Measurements from ENCODE around the gene TCF23.
"Not testable (repeated sequence)": the region's sequence is repeated elsewhere in the genome, so short reads cannot be mapped to it uniquely, and the experiment has no call there.

The TCF23 gene

DNA sequence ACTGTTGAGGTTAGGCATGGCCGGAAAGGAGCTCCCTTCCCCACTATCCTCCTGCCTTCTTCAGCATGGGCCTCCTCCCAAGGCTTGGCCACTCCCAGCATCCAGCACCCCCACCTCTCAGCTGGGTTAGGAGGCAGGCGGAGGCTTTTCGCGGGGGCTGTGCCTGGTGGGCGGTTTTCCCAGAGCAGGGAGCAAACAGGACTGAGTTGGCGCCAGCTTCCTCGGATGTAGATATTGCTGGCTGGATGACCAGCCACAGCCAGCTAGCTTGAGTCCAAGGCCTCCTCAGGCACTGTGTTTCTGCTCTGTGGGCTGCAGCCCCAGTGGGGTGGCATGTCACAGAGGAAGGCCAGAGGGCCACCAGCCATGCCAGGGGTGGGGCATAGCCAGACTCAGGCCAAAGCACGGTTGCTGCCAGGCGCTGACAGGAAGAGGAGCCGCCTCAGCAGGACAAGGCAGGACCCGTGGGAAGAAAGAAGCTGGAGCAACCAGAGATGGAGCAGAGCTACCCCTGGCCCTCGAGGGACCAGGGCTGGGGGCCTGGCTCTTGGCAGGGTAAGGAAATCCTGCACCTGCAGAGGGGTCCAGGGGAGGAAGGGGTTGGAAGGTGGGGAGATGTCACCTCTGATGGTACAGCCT, at the start of gene TCF23:
TSS of gene TCF23 (plus strand) at position 204 of the 639 bp plus-strand sequence. CDS start at position 334, 130 bp downstream.
- no peak for DNase-seq (ENCODE audit: low read depth in 2 of 2)

DNA sequence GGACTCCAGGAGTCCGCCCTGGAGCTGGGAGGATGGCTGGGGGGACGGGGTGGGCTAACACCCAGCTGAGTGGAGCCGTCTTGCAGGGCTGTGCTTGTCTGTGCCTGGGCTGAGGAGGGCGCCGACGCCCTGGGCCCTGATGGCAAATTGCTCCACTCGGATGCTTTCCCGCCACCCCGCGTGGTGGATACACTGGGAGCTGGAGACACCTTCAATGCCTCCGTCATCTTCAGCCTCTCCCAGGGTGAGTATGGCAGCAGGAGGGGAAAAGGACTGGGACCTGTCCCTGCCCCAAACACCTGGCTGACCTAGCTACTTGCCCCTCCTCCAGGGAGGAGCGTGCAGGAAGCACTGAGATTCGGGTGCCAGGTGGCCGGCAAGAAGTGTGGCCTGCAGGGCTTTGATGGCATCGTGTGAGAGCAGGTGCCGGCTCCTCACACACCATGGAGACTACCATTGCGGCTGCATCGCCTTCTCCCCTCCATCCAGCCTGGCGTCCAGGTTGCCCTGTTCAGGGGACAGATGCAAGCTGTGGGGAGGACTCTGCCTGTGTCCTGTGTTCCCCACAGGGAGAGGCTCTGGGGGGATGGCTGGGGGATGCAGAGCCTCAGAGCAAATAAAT, 49.4 kb upstream of the TCF23 start:
- DNase-seq (ENCODE audit: low read depth in 2 of 2) = no peak

DNA sequence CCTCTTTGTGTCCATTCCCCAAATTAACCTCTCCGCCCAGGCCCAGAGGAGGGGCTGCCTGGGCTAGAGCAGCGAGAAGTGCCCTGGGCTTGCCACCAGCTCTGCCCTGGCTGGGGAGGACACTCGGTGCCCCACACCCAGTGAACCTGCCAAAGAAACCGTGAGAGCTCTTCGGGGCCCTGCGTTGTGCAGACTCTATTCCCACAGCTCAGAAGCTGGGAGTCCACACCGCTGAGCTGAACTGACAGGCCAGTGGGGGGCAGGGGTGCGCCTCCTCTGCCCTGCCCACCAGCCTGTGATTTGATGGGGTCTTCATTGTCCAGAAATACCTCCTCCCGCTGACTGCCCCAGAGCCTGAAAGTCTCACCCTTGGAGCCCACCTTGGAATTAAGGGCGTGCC, 48.8 kb upstream of the TCF23 start:
- no peak for DNase-seq (ENCODE audit: low read depth in 2 of 2)

DNA sequence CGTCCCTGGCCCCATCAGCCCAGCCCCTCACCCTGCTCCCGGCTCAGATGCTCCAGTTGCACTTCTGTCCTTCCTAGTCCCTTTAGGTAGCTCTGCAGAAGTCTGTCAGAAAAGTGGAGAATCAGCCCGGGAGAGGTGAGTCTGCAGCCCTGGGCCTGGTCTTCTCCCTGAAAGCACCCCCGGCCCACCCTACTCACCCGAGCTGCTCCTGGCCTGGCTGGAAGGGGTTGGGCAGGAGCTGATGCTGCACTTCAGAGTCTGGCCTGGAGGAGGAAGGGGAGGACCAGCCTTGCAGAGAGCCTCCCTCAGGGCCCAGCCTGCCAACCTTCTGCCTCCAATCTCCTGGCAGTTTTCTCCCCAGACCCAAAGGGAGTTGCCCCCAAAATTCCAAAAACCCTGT, 46.5 kb upstream of the TCF23 start:
- DNase-seq (ENCODE audit: low read depth in 2 of 2) = no peak

DNA sequence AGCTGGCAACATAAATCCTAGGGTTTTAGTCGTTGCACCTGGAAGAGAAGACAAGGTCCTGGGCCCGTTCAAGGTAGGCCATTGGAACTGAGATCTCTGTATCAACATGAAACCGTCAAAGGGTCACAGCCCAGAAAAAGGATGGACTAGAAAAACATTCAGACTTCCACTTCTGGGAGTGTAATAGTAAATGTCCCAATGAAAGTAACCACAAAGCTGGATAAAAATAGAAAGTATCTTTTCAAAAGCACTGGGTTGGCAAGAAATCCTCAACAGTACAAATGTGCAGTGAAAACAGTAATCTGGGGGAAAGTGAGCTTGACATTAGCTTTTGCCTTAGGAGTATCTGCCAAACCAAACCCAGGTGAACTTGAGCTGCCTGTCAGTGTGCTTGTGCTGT, 42.8 kb upstream of the TCF23 start:
- no peak for DNase-seq (ENCODE audit: low read depth in 2 of 2)

DNA sequence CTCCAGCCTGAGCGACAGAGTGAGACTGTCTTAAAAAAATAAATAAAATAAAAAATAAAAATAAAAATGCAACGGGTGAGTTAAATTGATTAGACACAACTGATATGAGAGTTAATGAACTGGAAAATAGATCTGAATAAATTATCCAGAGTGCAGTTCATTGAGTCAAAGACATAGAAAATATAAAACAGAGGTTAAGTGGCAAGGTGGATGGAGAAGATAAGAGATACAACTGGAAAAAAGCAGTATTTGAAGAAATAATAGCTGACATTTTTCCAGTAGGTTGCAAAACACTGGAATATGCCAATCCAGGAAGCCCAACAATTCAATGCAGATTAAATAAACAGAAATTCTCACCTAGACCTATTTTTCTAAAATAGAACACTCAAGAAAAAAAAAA, 40.6 kb upstream of the TCF23 start:
- no peak for DNase-seq (ENCODE audit: low read depth in 2 of 2)

DNA sequence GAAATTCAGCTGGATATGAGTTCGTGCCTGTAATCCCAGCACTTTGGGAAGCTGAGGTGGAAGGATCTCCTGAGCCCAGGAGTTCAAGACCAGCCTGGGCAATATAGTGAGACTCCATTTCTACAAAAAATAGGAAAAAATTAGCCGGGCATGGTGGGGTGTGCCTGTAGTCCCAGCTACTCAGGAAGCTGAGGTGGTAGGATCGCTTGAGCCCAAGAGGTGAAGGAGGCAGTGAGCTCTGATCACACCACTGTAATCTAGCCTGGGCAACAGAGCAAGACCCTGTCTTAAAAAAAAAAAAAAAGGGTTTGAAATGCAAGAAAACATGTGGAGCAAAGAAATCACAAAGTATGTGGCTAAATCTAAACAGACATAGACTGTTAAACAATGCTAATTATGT, 39.7 kb upstream of the TCF23 start:
- DNase-seq (ENCODE audit: low read depth in 2 of 2) = no peak

DNA sequence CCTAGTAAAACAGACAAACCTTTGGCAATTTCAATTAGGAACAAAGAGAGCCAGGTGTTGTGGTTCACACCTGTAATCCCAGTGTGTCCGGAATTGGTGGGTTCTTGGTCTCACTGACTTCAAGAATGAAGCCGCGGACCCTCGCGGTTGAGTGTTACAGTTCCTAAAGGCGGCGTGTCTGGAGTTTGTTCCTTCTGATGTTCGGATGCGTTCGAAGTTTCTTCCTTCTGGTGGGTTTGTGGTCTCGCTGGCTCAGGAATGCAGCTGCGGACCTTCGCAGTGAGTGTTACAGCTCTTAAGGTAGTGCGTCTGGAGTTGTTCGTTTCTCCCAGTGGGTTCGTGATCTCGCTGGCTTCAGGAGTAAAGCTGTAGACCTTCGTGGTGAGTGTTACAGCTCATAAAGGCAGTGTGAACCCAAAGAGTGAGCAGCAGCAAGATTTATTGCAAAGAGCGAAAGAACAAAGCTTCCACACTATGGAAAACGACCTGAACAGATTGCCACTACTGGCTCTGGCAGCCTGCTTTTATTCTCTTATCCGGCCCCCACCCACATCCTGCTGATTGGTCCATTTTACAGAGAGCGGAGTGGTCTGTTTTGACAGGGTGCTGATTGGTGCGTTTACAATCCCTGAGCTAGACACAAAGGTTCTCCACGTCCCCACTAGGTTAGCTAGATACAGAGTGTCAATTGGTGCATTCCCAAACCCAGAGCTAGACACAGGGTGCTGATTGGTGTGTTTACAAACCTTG, 38.0 kb upstream of the TCF23 start:
- not testable (repeated sequence) for DNase-seq (ENCODE audit: low read depth in 2 of 2)

DNA sequence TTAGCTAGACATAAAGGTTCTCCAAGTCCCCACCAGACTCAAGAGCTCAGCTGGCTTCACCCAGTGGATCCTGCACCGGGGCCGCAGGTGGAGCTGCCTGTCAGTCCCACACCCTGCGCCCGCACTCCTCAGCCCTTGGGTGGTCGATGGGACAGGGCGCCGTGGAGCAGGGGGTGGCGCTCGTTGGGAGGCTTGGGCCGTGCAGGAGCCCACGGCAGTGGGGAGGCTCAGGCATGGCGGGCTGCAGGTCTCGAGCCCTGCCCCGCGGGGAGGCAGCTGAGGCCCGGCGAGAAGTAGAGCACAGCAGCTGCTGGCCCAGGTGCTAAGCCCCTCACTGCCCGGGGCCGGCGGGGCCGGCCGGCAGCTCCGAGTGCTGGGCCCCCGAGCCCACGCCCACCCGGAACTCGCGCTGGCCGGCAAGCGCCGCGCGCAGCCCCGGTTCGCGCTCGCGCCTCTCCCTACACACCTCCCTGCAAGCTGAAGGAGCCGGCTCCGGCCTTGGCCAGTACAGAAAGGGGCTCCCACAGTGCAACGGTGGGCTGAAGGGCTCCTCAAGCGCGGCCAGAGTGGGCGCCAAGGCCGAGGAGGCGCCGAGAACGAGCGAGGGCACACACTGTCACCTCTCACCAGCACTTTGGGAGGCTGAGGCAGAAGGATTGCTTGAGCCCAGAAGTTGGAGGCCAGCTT, 37.3 kb upstream of the TCF23 start:
- not testable (repeated sequence) for DNase-seq (ENCODE audit: low read depth in 2 of 2)

DNA sequence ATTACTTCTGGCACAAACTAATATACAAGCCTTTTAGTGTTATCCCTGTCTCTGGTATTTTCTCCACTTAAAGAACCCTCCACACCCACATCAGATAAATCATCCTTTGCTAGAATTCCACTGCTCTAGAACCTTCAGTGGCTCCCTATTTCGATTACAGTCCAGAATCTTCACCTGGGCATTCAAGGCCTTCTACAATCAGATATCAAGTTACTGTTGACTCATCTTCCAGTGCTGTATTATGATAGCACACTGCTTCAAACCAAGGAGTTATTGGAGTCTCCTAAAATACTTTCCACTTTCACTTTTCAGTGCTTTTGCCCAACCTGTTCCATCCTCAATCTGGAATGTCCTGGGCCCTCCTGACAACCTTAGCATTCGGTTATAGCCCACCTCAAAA, 33.3 kb upstream of the TCF23 start:
- DNase-seq (ENCODE audit: low read depth in 2 of 2) = no peak

DNA sequence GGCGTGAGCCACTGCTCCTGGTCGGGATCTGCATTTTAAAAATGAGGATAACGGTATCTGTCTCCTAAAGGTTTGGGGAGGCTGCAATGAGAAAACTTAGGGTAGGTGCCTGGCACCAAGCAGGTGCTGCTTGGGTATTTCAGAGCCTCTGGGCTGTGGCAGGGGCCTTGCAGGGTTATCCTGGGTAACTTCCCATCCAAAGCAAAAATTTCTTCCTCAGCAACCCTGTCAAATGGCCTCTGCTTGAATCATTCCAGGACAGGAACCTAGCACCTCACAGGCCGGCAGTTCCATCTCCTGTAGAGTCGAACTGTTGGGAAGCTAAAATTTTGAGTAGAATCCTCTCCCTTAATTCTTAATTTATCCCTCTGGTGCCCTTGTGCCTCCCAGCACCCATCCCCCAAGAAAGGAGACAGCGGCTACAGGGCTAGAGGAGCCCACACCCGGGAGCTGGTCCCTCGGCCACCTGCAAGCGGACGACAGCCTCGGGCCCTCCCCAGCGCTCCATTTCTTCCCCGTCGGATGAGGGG, 30.7 kb upstream of the TCF23 start:
- no peak for DNase-seq (ENCODE audit: low read depth in 2 of 2)

DNA sequence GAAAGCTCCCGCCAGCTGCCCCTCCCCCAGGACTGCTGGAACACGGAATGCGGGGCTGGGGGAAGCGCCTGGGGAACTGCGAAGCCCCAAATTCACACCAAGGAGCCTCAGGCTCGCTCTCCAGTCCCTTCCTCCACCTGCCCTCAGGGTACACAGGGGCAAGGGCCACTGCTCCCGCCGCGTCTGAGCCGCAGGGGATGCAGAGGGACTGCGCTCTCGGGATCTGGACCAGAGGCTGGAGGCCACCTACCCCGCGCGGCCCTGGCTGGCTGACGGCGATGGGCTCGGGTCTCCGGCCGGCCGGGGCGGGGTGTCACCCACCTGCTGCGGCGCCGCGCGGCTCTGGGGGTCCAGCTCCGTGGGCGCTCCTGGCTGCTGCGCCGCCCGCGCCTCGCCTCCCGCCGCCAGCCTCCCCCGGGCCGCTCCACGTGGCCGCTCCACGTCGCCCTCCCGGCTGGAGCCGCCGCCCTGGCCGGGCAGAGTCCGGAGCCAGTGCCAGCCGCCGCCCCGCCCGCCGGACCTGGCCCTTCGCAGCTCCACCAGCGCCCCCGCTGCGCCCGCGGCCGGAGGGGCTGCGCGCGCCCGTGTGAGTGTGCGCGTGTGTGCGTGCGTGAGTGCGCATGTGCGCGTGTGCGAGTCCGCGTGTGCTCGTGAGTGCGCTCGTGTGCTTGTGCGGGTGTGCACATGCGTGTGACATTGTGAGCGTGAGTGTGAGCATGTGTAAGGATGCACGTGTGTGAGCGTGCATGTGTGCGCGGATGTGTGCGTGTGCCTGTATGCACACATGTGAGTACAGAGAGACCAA, 30.1 kb upstream of the TCF23 start, which contains the start of gene CGREF1:
TSS of gene CGREF1 (minus strand) at position 604 of the 805 bp plus-strand sequence. CDS start 14,762 bp downstream, outside the sequence.
- no peak for DNase-seq (ENCODE audit: low read depth in 2 of 2)

DNA sequence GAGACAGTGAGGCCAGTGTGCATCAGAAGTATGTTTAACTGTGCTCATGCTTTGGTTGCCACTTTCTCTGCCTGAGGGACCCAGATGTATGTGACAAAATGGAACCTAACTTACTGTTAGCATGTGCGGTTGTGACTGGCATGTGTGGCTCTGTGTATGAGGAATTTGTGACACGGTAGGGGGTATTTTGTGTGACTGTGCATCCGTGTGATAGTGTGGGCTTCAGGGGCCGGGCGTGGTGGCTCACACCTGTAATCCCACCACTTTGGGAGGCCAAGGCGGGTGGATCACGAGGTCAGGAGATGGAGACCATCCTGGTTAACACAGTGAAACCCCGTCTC, 29.5 kb upstream of the TCF23 start:
- not testable (repeated sequence) for DNase-seq (ENCODE audit: low read depth in 2 of 2)

DNA sequence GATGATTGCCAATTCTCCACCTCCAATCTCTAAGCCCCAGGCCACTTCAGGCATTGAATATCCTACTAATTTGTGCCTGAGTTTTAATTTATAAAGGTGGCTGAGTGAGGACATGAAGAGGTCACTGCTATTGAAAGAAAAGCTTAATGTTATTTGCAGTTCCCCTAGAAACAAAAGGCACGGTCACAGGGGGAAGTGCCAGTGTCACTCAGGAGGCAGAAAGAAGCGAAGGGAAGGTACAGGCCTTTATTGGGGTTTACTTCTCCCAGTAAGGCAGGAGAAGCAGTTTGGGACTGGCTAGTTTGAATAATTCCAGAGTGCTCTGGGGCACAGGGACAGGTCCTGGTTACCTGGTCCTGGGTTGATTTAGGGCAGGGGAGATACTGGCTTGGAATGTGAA, 26.9 kb upstream of the TCF23 start:
- no peak for DNase-seq (ENCODE audit: low read depth in 2 of 2)

DNA sequence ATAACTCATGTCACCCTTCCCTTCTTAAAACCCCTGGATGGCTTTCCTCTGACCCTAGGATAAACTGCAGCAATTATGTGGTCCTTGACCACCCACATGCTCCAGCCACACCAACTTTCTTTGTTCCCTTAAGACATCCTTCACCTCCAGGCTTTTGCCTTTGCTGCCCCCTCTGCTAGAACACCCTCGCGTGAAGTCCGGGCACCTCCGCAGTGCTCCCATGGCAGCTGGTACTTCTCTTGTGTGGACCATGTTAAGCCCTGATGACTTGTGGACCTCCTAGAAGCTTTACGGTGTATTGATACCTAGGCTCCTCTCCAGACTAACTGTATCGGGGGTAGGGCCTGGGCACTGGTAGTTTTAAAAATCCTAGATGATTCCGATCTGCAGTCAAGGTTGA, 26.0 kb upstream of the TCF23 start:
- no peak for DNase-seq (ENCODE audit: low read depth in 2 of 2)

DNA sequence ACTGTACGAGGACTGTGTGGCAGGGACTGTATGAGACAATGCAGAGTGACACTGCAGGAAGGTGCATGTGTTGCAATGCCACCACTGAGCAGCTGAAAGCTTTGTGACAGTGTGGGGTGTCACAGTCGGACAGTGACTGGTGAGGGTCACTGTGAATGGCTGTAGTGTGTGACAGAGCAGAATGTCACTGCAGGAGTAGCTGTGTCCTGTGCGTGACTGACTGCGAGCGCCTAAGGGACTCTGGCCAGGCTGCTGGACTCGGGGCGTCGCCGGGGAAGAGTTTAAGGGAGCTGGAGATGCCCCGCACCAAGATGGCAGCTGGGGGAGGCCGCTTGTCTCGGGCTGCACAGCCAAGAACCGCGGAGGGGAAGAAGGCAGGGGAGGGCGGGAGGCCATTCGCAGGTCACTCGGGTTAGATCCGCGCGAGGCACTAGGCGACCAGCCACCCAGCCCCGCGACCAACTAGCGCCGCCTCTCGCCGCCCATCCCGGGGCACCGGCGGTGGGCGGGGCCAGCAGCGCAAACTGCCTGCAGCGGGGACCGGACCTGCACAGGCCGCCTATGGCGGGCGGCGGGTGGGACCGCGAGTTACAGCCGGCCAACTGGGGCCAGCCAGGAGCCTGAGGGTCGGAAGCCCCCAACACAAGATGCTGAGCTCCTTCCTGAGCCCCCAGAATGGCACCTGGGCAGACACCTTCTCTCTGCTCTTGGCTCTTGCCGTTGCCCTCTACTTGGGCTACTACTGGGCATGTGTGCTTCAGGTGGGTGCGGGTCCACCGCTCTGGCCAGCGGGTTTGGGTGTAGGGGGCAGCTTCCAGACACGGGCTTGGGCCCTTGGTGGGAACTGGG, 25.3 kb upstream of the TCF23 start, which contains the start of gene ABHD1:
TSS of gene ABHD1 (plus strand) at position 514 of the 849 bp plus-strand sequence. CDS start at position 648, 134 bp downstream.
- DNase-seq (ENCODE audit: low read depth in 2 of 2) = peak; percentile 38

DNA sequence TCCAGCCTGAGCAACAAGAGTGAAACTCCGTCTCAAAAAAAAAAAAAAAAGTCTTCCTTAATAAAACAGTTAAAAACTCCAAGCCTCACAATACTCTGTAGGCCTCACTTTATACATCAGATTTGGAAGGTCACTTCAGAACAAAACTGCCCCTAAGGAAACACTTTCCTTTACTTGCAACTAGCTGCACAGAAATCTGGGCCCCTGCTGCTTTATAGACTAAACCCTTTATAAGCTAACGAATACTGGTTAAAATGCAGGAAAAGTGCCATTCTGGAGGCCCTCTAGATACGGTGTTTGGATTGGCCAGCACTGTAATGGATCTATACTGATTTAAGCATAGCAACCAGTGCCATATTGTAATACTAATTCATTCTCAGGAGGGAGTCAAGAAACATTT, 23.7 kb upstream of the TCF23 start:
- no peak for DNase-seq (ENCODE audit: low read depth in 2 of 2)

DNA sequence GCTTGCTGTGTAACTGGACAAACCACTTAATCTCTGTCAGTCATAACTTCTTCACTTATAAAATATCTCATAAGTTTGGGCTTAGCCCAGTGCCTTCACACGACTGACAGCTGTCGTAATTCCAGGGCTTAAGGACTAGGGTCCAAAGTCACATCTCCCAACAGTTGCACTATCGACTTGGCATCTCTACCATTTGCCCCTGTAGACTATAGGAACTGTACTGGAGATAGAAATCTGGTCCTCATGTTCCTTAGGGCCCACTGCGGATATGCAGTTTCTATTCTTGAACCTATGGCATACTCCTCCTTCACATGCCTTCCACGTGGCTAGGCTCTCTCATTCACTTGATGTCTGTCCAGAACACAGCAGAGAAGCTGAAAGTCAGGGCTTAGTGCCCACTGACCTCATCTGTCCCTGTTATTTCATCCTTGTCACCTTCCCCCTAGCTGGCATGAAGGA, 22.5 kb upstream of the TCF23 start:
- DNase-seq (ENCODE audit: low read depth in 2 of 2) = no peak

DNA sequence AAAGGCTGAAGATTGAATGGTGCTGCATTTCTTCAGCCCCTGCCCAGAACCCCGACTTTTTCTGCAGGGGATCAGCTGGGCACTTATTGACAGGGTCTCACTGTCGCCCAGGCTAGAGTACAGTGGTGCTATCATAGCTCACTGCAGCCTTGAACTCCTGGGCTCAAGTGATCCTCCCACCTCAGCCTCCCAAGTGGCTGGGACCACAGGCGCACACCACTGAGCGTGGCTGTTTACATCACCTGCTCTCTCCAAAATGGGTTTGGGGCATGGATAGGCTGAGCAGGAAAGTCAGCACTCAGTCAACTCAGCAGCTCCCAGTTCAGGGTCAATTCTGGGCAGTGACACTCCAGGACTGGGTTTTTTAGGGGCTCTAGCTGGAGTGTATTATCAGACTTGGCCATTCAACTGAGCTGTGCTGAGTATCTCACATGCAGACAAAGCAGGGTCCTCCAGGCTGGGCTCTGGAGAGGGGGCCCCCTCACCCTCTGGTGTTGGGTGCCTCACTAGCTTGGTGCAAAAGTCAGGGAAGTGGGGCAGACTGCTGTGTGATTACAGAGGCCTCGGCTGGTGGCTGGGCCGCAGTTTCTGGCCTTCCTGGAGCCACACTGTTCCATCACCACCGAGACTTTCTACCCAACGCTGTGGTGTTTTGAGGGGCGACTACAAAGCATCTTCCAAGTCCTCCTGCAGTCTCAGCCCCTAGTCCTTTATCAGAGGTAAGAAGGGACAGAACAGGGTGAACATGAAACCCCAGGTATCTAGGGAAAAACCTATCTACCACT, 20.7 kb upstream of the TCF23 start:
- no peak for DNase-seq (ENCODE audit: low read depth in 2 of 2)
